ENCODE data around the gene PXN.

Gene PXN

DNA sequence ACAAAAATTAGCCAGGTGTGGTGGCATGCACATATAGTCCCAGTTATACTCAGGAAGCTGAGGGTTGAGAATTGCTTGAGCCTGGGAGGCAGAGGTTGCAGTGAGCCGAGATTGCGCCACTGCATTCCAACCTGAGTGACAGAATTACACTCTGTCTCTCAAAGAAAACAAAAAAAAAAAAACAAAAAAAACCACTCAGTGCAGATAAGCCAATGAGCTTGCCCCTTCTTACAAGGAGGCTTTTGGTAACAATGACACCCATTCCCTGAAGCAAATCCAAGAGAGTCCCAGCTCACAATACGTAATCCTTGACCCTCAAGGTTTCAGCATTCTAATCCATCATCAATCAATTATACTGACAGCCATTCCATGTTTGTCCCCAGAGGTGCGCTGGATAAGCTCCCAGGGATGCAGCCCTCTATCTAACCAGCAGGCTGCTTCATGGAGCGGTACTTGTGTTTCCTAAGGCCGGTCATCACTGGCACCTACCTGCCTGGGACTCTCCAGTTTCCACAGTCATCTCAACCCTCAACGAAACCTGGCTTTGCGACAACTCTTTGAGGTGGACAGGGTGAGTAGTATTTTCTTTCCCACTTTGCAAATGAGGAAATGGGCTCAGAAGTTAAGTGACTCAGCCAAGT is 83.4 kb downstream of the PXN start:
- ATAC-seq, result no peak; the same call in 2 of the 3 replicates
- TF ChIP-seq ZNF8 (CRISPR knock-in tag; IDR thresholded peaks at IDR 0.05) (no peak), ZFP30 (CRISPR knock-in tag; IDR thresholded peaks at IDR 0.05) (no peak), ZNF70 (CRISPR knock-in tag; IDR thresholded peaks at IDR 0.05) (no peak), ARNTL (CRISPR knock-in tag; IDR thresholded peaks at IDR 0.05; ENCODE audit: borderline replicate concordance, low read depth) (no peak), PPARA (CRISPR knock-in tag; IDR thresholded peaks at IDR 0.05; ENCODE audit: borderline replicate concordance) (no peak), OSR1 (CRISPR knock-in tag; IDR thresholded peaks at IDR 0.05) (no peak), TCF4 (CRISPR knock-in tag; IDR thresholded peaks at IDR 0.05; ENCODE audit: borderline replicate concordance) (no peak), POU6F1 (CRISPR knock-in tag; IDR thresholded peaks at IDR 0.05; ENCODE audit: borderline replicate concordance, low read depth) (no peak), ZNF565 (CRISPR knock-in tag; conservative IDR thresholded peaks at IDR 0.05; ENCODE audit: low read depth) (no peak), CREB5 (CRISPR knock-in tag; IDR thresholded peaks at IDR 0.05; ENCODE audit: low read depth) (no peak), SNAI2 (CRISPR knock-in tag; IDR thresholded peaks at IDR 0.05) (no peak), RARB (CRISPR knock-in tag; IDR thresholded peaks at IDR 0.05) (no peak)

GRCh38 chr12:120180975-120181374 is 84.6 kb downstream of the PXN start:
- ATAC-seq, result no peak
- no peak for TF ChIP-seq SNAI2 (CRISPR knock-in tag; IDR thresholded peaks at IDR 0.05)
- TF ChIP-seq GLIS3 (CRISPR knock-in tag; IDR thresholded peaks at IDR 0.05), result no peak
- TF ChIP-seq ZNF565 (CRISPR knock-in tag; conservative IDR thresholded peaks at IDR 0.05; ENCODE audit: low read depth), result no peak
- TF ChIP-seq TOX (CRISPR knock-in tag; IDR thresholded peaks at IDR 0.05; ENCODE audit: borderline replicate concordance), result no peak
- TF ChIP-seq ZFP3 (CRISPR knock-in tag; IDR thresholded peaks at IDR 0.05), result no peak
- no peak for TF ChIP-seq ZFP30 (CRISPR knock-in tag; IDR thresholded peaks at IDR 0.05)
- no peak for TF ChIP-seq ARNTL (CRISPR knock-in tag; IDR thresholded peaks at IDR 0.05; ENCODE audit: borderline replicate concordance, low read depth)
- TF ChIP-seq, protein P1, sequence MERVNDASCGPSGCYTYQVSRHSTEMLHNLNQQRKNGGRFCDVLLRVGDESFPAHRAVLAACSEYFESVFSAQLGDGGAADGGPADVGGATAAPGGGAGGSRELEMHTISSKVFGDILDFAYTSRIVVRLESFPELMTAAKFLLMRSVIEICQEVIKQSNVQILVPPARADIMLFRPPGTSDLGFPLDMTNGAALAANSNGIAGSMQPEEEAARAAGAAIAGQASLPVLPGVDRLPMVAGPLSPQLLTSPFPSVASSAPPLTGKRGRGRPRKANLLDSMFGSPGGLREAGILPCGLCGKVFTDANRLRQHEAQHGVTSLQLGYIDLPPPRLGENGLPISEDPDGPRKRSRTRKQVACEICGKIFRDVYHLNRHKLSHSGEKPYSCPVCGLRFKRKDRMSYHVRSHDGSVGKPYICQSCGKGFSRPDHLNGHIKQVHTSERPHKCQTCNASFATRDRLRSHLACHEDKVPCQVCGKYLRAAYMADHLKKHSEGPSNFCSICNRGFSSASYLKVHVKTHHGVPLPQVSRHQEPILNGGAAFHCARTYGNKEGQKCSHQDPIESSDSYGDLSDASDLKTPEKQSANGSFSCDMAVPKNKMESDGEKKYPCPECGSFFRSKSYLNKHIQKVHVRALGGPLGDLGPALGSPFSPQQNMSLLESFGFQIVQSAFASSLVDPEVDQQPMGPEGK (CRISPR knock-in tag; IDR thresholded peaks at IDR 0.05; ENCODE audit: borderline replicate concordance), result no peak
- TF ChIP-seq ISL1 (CRISPR knock-in tag; IDR thresholded peaks at IDR 0.05), result no peak
- TF ChIP-seq ZNF8 (CRISPR knock-in tag; IDR thresholded peaks at IDR 0.05), result no peak
- TF ChIP-seq OSR1 (CRISPR knock-in tag; IDR thresholded peaks at IDR 0.05), result no peak
- TF ChIP-seq CREB5 (CRISPR knock-in tag; IDR thresholded peaks at IDR 0.05; ENCODE audit: low read depth), result no peak
- TF ChIP-seq PPARA (CRISPR knock-in tag; IDR thresholded peaks at IDR 0.05; ENCODE audit: borderline replicate concordance), result no peak
- TF ChIP-seq ZC3H10 (CRISPR knock-in tag; IDR thresholded peaks at IDR 0.05), result no peak
- TF ChIP-seq BACH2 (CRISPR knock-in tag; IDR thresholded peaks at IDR 0.05; ENCODE audit: borderline replicate concordance), result no peak
- TF ChIP-seq CSRNP3 (CRISPR knock-in tag; IDR thresholded peaks at IDR 0.05), result no peak
- no peak for TF ChIP-seq ZNF70 (CRISPR knock-in tag; IDR thresholded peaks at IDR 0.05)

DNA sequence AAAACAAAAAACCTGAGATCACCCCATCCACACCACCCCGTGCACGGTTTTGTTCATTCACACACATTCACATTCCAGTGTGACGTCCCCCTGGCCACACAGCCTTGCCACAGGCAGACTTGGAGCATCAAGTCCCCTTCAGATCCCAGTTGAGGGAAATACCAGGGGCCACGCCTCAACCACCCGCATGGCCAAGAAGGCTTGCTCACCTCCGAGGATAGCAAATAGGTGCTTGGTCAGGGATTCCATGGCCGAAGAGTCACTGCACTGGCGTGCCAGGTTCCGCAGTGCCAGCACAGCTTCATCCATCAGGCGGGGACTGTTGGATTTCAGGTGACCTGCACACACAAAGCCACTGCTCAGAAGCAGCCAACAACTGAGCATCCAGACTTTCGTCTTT is 90.0 kb downstream of the PXN start:
- ATAC-seq, result no peak
- TF ChIP-seq ARNTL (CRISPR knock-in tag; IDR thresholded peaks at IDR 0.05; ENCODE audit: borderline replicate concordance, low read depth), result no peak
- no peak for TF ChIP-seq ZC3H10 (CRISPR knock-in tag; IDR thresholded peaks at IDR 0.05)

- ATAC-seq, result no peak
- no peak for TF ChIP-seq ZFP3 (CRISPR knock-in tag; IDR thresholded peaks at IDR 0.05)
- TF ChIP-seq CREB5 (CRISPR knock-in tag; IDR thresholded peaks at IDR 0.05; ENCODE audit: low read depth), result no peak
- TF ChIP-seq SNAI2 (CRISPR knock-in tag; IDR thresholded peaks at IDR 0.05), result no peak
- TF ChIP-seq, protein P2, sequence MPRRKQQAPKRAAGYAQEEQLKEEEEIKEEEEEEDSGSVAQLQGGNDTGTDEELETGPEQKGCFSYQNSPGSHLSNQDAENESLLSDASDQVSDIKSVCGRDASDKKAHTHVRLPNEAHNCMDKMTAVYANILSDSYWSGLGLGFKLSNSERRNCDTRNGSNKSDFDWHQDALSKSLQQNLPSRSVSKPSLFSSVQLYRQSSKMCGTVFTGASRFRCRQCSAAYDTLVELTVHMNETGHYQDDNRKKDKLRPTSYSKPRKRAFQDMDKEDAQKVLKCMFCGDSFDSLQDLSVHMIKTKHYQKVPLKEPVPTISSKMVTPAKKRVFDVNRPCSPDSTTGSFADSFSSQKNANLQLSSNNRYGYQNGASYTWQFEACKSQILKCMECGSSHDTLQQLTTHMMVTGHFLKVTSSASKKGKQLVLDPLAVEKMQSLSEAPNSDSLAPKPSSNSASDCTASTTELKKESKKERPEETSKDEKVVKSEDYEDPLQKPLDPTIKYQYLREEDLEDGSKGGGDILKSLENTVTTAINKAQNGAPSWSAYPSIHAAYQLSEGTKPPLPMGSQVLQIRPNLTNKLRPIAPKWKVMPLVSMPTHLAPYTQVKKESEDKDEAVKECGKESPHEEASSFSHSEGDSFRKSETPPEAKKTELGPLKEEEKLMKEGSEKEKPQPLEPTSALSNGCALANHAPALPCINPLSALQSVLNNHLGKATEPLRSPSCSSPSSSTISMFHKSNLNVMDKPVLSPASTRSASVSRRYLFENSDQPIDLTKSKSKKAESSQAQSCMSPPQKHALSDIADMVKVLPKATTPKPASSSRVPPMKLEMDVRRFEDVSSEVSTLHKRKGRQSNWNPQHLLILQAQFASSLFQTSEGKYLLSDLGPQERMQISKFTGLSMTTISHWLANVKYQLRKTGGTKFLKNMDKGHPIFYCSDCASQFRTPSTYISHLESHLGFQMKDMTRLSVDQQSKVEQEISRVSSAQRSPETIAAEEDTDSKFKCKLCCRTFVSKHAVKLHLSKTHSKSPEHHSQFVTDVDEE (CRISPR knock-in tag; IDR thresholded peaks at IDR 0.05), result no peak
- no peak for TF ChIP-seq BACH2 (CRISPR knock-in tag; IDR thresholded peaks at IDR 0.05; ENCODE audit: borderline replicate concordance)
- TF ChIP-seq CSDC2 (CRISPR knock-in tag; IDR thresholded peaks at IDR 0.05), result no peak
- TF ChIP-seq ISL1 (CRISPR knock-in tag; IDR thresholded peaks at IDR 0.05), result no peak
- no peak for TF ChIP-seq ESRRG (CRISPR knock-in tag; IDR thresholded peaks at IDR 0.05)
- no peak for TF ChIP-seq GLIS3 (CRISPR knock-in tag; IDR thresholded peaks at IDR 0.05)
- no peak for TF ChIP-seq PPARA (CRISPR knock-in tag; IDR thresholded peaks at IDR 0.05; ENCODE audit: borderline replicate concordance)
Measured at GRCh38 chr12:120175062-120175461, 90.5 kb downstream of the PXN start.

All from SK-N-SH treated with all-trans-retinoic acid at 6 μM for 48 hours (cell line).